K562 (cell line): ENCODE data around the gene DOK7. TPM values are rescaled to one million over a fixed set of nuclear protein-coding genes. Genes with fewer than 3 reads are reported as not detected.

Source experiments
- ATAC-seq: fragments of 200-7000 bp; cut with Tn5 transposase; 3 replicates; pipeline ENCODE4 v1.9.1; 2020; ENCODE audit warnings: moderate library complexity
- BruUV-seq: library from RNA; stranded (reverse); fragments of 400-500 nt; replicated peaks from 2 replicates; lab custom pipeline; 2021; lab: Mats Ljungman, UMichigan
- CTCF ChIA-PET: fragments of 300-600 bp; formaldehyde crosslinking; extraction: SDS; loops from one replicate; lab custom pipeline; 2021; ENCODE audit warnings: low intra/inter-chr PET ratio; lab: Yijun Ruan, JAX
- POLR2A ChIA-PET: fragments of 300-600, 350-650 bp; sonication (Branson Sonifier 250); formaldehyde crosslinking; extraction: SDS; loops from one replicate; lab custom pipeline; 2021; ENCODE audit warnings: antibody characterized with exemption, inconsistent platforms; lab: Yijun Ruan, JAX
- DNase-seq, 4 experiments: peaks; one replicate each; pipeline versions ENCODE4 v3.0.0 to v3.0.0-alpha.2; 2011 to 2018; ENCODE audit warnings: low spot score in 3 of 4, mixed read lengths in 3 of 4; ENCODE audit errors: extremely low read depth in 1 of 4
- FAIRE-seq: peaks from 2 replicates; lab custom pipeline; 2011; peaks lifted over from hg19 to GRCh38; lab: Jason Lieb, UNC
- H2AFZ ChIP-seq: 2 replicates; pipeline ENCODE4 v1.6.0; 2011; ENCODE audit warnings: low read depth, low read length, control low read depth, inconsistent platforms
- H3K27ac ChIP-seq: fragments of 200-600 bp; 3 replicates; pipeline ENCODE4 v1.8.0; 2011; ENCODE audit warnings: low read depth, mild to moderate bottlenecking, control low read depth, inconsistent platforms, low read length, moderate library complexity, mixed read lengths; ENCODE audit errors: extremely low read depth
- H3K27me3 ChIP-seq, 2 experiments: fragments of 300-600 bp in 1 of 2; 2 replicates in 1 of 2; 3 replicates in 1 of 2; pipeline versions ENCODE4 v1.6.0 to v1.8.0; 2011; ENCODE audit warnings: inconsistent platforms in 2 of 2, low read length in 2 of 2, mild to moderate bottlenecking in 1 of 2, mixed read lengths in 1 of 2, moderate library complexity in 1 of 2; ENCODE audit not compliant: control insufficient read depth in 2 of 2, insufficient read depth in 2 of 2
- H3K36me3 ChIP-seq: fragments of 300-600 bp; 3 replicates; pipeline ENCODE4 v1.8.0; 2011; ENCODE audit warnings: mild to moderate bottlenecking, low read length, inconsistent platforms; ENCODE audit not compliant: control insufficient read depth, insufficient read depth
- H3K4me1 ChIP-seq, 2 experiments: fragments of 200-600 bp in 1 of 2; replicated peaks in 1 of 2; 2 replicates in 1 of 2; 3 replicates in 1 of 2; pipeline versions ENCODE4 v1.5.1 to v1.8.0; 2011; ENCODE audit warnings: inconsistent platforms in 2 of 2, low read length in 2 of 2, mild to moderate bottlenecking in 1 of 2, mixed read lengths in 1 of 2, moderate library complexity in 1 of 2; ENCODE audit not compliant: control insufficient read depth in 2 of 2, insufficient read depth in 2 of 2
- H3K4me2 ChIP-seq: 2 replicates; pipeline ENCODE4 v1.6.1; 2011; ENCODE audit warnings: low read length, control low read depth, inconsistent platforms, mixed read lengths; ENCODE audit not compliant: insufficient read depth
- H3K4me3 ChIP-seq: fragments of 200-600 bp; sonication (generic), shearing (Covaris generic); 2 replicates; pipeline ENCODE4 v1.5.1; 2016; ENCODE audit warnings: control low read depth, inconsistent platforms
- H3K79me2 ChIP-seq: fragments of 200-600 bp; 3 replicates; pipeline ENCODE4 v1.8.0; 2011; ENCODE audit warnings: low read length, inconsistent platforms; ENCODE audit not compliant: control insufficient read depth, insufficient read depth
- H3K9ac ChIP-seq, 2 experiments: 2 replicates each; pipeline versions ENCODE4 v1.6.0 to v1.6.1; 2011; ENCODE audit warnings: low read depth in 2 of 2, low read length in 2 of 2, control low read depth in 1 of 2, inconsistent platforms in 1 of 2, mild to moderate bottlenecking in 1 of 2, mixed read lengths in 1 of 2; ENCODE audit not compliant: insufficient read depth in 1 of 2
- H3K9me1 ChIP-seq: one replicate; pipeline ENCODE4 v1.6.0; 2011; ENCODE audit warnings: inconsistent platforms, mild to moderate bottlenecking, low read length, moderate library complexity; ENCODE audit not compliant: control insufficient read depth, insufficient read depth
- H3K9me3 ChIP-seq: replicated peaks from 2 replicates; pipeline ENCODE4 v1.5.1; 2011; ENCODE audit warnings: low read depth, low read length, inconsistent platforms; ENCODE audit not compliant: control insufficient read depth, insufficient read depth
- H4K20me1 ChIP-seq: replicated peaks from 2 replicates; pipeline ENCODE4 v1.6.1; 2011; ENCODE audit warnings: low read length, inconsistent platforms, mixed read lengths; ENCODE audit not compliant: control insufficient read depth, insufficient read depth
- CHD1 ChIP-seq: fragments of 200-600 bp; sonication (generic); IDR thresholded peaks from one replicate; pipeline ENCODE4 v1.6.1; 2012; ENCODE audit warnings: mild to moderate bottlenecking, moderate library complexity, low read length, inconsistent platforms
- FOXK1 ChIP-seq: sonication (generic); formaldehyde crosslinking; IDR thresholded peaks from 2 replicates; pipeline ENCODE4 v1.8.0; 2022; ENCODE audit warnings: missing genetic modification reagents, mild to moderate bottlenecking, borderline replicate concordance
- NRF1 ChIP-seq, 2 experiments: fragments of 450-650 bp; IDR thresholded peaks in 1 of 2; conservative IDR thresholded peaks in 1 of 2; 2 replicates each; pipeline ENCODE4 v1.6.1; 2014; ENCODE audit warnings: mild to moderate bottlenecking in 2 of 2
- RHOXF2B ChIP-seq: fragments of 250-450 bp; sonication (Bioruptor Pico); conservative IDR thresholded peaks from 2 replicates; pipeline ENCODE4 v1.5.1; 2021
- SMARCC2 ChIP-seq: fragments of 450-650 bp; IDR thresholded peaks from 2 replicates; pipeline ENCODE4 v1.6.1; 2017; ENCODE audit warnings: antibody characterized with exemption, moderate library complexity, mild to moderate bottlenecking, low read depth
- WGBS: fragments of 100-300 bp; shearing (Covaris generic); methylation state at CpG from one replicate; pipeline ENCODE4 v1.1.6; 2016; ENCODE audit warnings: low coverage, mixed read lengths; ENCODE audit not compliant: insufficient coverage; ENCODE audit errors: missing lambda C conversion rate; 5-methylcytosine and 5-hydroxymethylcytosine counted together
- in situ Hi-C: fragments of 300-500 bp; cut with MboI; formaldehyde crosslinking; loops from 4 replicates; pipeline ENCODE4 v1.15.0; 2018; ENCODE audit warnings: inconsistent platforms, mixed read lengths
- intact Hi-C: fragments of 100-400 bp; cut with micrococcal nuclease; formaldehyde crosslinking; loops from 2 replicates; pipeline ENCODE4 v1.14.2; 2022
- polyA plus RNA-seq, 8 experiments: library from polyadenylated mRNA; depleted of rRNA in 4 of 8; stranded (reverse) in 5 of 8; unstranded in 3 of 8; fragments of >200 nt; fragmentation: Nextera tagmentation in 2 of 8; fragmentation: Illumina TruSeq in 1 of 8; extraction: Ambion mirVana in 2 of 8; extraction: Trizol in 1 of 8; gene quantifications; 2 replicates each; pipeline versions ENCODE4 v1.2.1 to v1.2.3, GENCODE V29; 2011 to 2014; ENCODE audit warnings: inconsistent platforms in 1 of 8, missing spikeins in 1 of 8
- total RNA-seq, 7 experiments: library from RNA; depleted of rRNA in 6 of 7; stranded (reverse); fragments of >200 nt in 6 of 7; fragmentation: Illumina TruSeq in 2 of 7; extraction: Trizol in 2 of 7; gene quantifications; 2 replicates each; pipeline versions ENCODE4 v1.2.1 to v1.2.3, GENCODE V29; 2011 to 2021; ENCODE audit warnings: low replicate concordance in 1 of 7

DOK7 gene
- total and polyA plus RNA-seq, 9 of the 15 experiments (the other 6 are each of a cell fraction or from before 2014, with no cell fraction given): not detected

DNA sequence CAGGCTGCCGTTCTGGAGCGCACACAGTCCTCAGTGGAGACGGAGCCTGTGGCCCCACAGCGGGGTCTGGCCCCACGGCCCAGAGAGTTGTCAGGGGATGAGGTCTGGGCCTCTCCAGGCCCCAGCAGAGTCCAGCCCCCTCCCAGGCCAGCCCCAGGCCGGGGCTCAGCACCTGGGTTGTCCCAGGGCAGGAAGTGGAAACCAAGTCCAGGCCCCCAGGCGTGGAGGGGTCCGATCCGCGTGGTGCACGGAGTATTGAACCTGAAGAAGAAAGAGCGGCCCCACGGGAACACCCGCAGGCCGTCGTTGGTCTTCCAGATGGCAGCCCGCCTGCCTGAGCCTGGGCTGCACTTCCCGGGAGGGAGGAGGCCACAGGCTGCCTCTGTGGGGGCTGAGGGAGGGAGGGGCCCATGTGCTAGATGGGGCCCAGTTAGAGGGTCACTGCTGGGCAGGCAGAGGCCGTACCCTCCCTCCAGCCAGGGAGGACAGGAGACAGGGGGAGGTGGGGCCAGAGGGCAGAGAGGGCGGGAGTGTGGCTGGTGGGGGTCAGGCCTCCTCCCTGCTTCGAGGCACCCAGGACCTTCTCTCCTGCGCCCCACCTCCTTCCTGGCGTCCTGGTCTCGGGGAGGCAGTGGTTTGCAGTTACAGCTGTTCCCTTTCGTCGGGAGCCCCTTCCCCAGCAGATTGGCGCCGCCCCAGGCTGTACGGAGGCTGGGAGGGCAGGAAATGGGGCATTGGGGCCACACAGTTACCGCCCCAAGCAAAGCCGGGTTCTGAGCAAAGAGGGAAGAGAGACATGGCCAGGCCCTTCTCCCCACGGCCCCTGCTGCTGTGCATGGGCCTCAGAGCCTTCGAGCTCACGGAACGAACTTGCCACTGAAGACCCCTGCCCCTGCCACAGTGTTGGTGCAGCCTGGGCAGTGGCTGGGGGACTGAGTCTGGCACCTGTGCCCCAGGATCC lies 13.3 kb upstream of the DOK7 start:
- H4K20me1 ChIP-seq: 0 out of 2 replicates have a peak, but pooled peaks cover 3% of the 10 kb centered on the region
- no TSS peak for BruUV-seq
- ChIA-PET CTCF (no interaction called here), POLR2A (interaction anchor here (1.1 kb wide), 1 partner anchor 59 kb away, joined by 3 read pairs; no protein-coding TSS in a partner anchor)
- WGBS: 44% methylated on average over 20 of the region's 35 CpGs
- no peaks in the 10 kb centered on the region for H3K9me3 ChIP-seq
- ATAC-seq (no peak), FAIRE-seq (no peak), DNase-seq (no peak)
- no peak overlapping the region for H3K4me2 ChIP-seq
- peaks cover 0 to 4% of the 10 kb centered on the region in 2 experiments; a peak in 1 of 5 replicates for H3K27me3 ChIP-seq
- H3K4me3 ChIP-seq: no peak overlapping the region
- no peaks in the 10 kb centered on the region for H3K9me1 ChIP-seq
- H3K79me2 ChIP-seq: no peaks in the 10 kb centered on the region
- no peak overlapping the region; a peak in 1 of 4 replicates for H3K9ac ChIP-seq
- intact Hi-C loops (no loop called here), in situ Hi-C loops (loop anchor here (5.0 kb wide), 1 partner anchor 108 kb away; no protein-coding TSS in a partner anchor)
- no peaks in the 10 kb centered on the region for H3K36me3 ChIP-seq
- no peak overlapping the region for H2AFZ ChIP-seq
- H3K4me1 ChIP-seq: peaks cover 0 to 49% of the 10 kb centered on the region in 2 experiments; a peak in 2 of 5 replicates
- TF ChIP-seq FOXK1 (no peak), NRF1 (conservative IDR thresholded peaks at IDR 0.05 in 1 of 2, IDR thresholded peaks at IDR 0.05 in 1 of 2) (0 out of 4 replicates have a peak, but pooled peaks of 1 of the 2 experiments have one; percentile 8), RHOXF2B (CRISPR knock-in tag) (no peak), CHD1 (no peak), SMARCC2 (no peak)
- TF ChIP-seq, all 486 proteins: peak for 1
- H3K27ac ChIP-seq: no peak overlapping the region
